Heart left ventricle (tissue), 16 donors: Measurements from ENCODE around the gene PPIF. TPM values are rescaled to one million over a fixed set of nuclear protein-coding genes. Genes with fewer than 3 reads are reported as not detected.
A peak's percentile ranks its signal among the peaks of the same experiment; 100 is the strongest.

Source experiments
- ATAC-seq, 4 donors: fragments of 200-7000 bp; cut with Tn5 transposase; one replicate each; pipeline ENCODE4 v1.9.1; 2020 to 2022; ENCODE audit warnings: moderate library complexity in 4 of 4, mild to moderate bottlenecking in 3 of 4, moderate number of reproducible peaks in 1 of 4
- DNase-seq, 5 donors: peaks; one replicate each; pipeline ENCODE4 v3.0.0-alpha.2; 2020
- H3K27ac ChIP-seq, 12 donors: fragments of 200-600 bp; sonication (generic) in 4 of 12; one replicate each; pipeline versions ENCODE4 v1.5.0 to v1.8.0; 2016 to 2022; ENCODE audit warnings: mild to moderate bottlenecking in 2 of 12
- H3K27me3 ChIP-seq, 9 donors: fragments of 200-600 bp; sonication (generic) in 2 of 9; one replicate each; pipeline versions ENCODE4 v1.5.1 to v1.8.0; 2016 to 2022; ENCODE audit warnings: mild to moderate bottlenecking in 3 of 9
- H3K36me3 ChIP-seq, 9 donors: fragments of 200-600 bp; sonication (generic) in 2 of 9; one replicate each; pipeline versions ENCODE4 v1.5.0 to v1.8.0; 2018 to 2022; ENCODE audit warnings: mild to moderate bottlenecking in 2 of 9
- H3K4me1 ChIP-seq, 12 donors: fragments of 200-600 bp; sonication (generic) in 4 of 12; one replicate each; pipeline versions ENCODE4 v1.5.0 to v1.8.0; 2016 to 2022; ENCODE audit warnings: mild to moderate bottlenecking in 3 of 12
- H3K4me3 ChIP-seq, 12 donors: fragments of 200-600 bp; sonication (generic) in 4 of 12; one replicate each; pipeline versions ENCODE4 v1.5.0 to v1.8.0; 2017 to 2022; ENCODE audit warnings: mild to moderate bottlenecking in 9 of 12, moderate library complexity in 4 of 12
- H3K9me3 ChIP-seq, 12 donors: fragments of 200-600 bp; sonication (generic) in 4 of 12; one replicate each; pipeline versions ENCODE4 v1.5.0 to v1.8.0; 2016 to 2022; ENCODE audit warnings: mild to moderate bottlenecking in 1 of 12
- CTCF ChIP-seq, 12 donors: fragments of 200-600 bp; sonication (generic) in 4 of 12; IDR thresholded peaks; one replicate each; pipeline versions ENCODE4 v1.5.0 to v1.8.0; 2018 to 2022; ENCODE audit warnings: antibody characterized with exemption in 12 of 12, mild to moderate bottlenecking in 5 of 12
- POLR2A ChIP-seq, 2 donors: fragments of 450-650 bp; IDR thresholded peaks; one replicate each; pipeline ENCODE4 v1.6.1; 2017; ENCODE audit warnings: antibody characterized with exemption in 2 of 2, mild to moderate bottlenecking in 2 of 2, moderate library complexity in 2 of 2
- WGBS, 4 donors: extraction: QIAGEN DNeasy Blood & Tissue Kit in 2 of 4; methylation state at CpG; one replicate each; pipeline versions ENCODE4 v1.1.5 to v1.1.7; 2013 to 2018; 5-methylcytosine and 5-hydroxymethylcytosine counted together
- intact Hi-C, 10 donors: fragments of 100-400 bp; cut with DNase I; formaldehyde crosslinking; loops; one replicate each; pipeline versions ENCODE4 v1.11.1 to v1.14.2; 2022
- polyA plus RNA-seq, 2 donors: library from polyadenylated mRNA; stranded (reverse); fragments of 200-250 nt; gene quantifications; one replicate each; pipeline ENCODE4 v1.2.3, GENCODE V29; 2013
- total RNA-seq, 9 donors: library from RNA; depleted of rRNA in 2 of 9; stranded (reverse); fragments of >200 nt in 2 of 9; fragmentation: NEBNext Ultra II Directional in 3 of 9; extraction: Animal tissue kit (Norgen Biotek cat#: 25700) in 3 of 9; gene quantifications; one replicate each; pipeline versions ENCODE4 v1.1.0 to v1.2.4, GENCODE V29; 2016 to 2023
- donor health status: ischemic (EF 13 %, LVEDD 7.1; RV severe dilation, severe dysfunction).
- donor health status: healthy with polysubstance abuse.
- donor health status: DM: no; HTN: yes; CAD: no.
- donor health status: DM: no; HTN: no; CAD: no.
- donor health status: ischemic (EF 25% LVEDD 6.9; RV normal size, moderate dysfunction).
- donor health status: ischemic (EF 25% LVEDD 5.7; RV mildly dilated, moderate dysfunction).
- donor health status: healthy.
- donor health status: DM: yes; HTN: yes; CAD: no.
- donor health status: ischemic (EF 35%, LVEDD 5.7; RV mildly dilated, moderate dysfunction).
- donor health status: nonischemic (EF 11% LVEDD 7.7; RV severe dilation, severe dysfunction).
- donor health status: DM: yes; HTN: yes; CAD: no.
- donor health status: PGD.
- donor health status: ischemic (EF 29% LVEDD 5.4; RV normal size, mild dysfunction).
- donor health status: nonischemic (EF 23%, LVEDD 6.1; RV moderate dilation, normal function).

The PPIF gene
- total and polyA plus RNA-seq, 11 donors: 82.8 to 193 (median 128) TPM

DNA sequence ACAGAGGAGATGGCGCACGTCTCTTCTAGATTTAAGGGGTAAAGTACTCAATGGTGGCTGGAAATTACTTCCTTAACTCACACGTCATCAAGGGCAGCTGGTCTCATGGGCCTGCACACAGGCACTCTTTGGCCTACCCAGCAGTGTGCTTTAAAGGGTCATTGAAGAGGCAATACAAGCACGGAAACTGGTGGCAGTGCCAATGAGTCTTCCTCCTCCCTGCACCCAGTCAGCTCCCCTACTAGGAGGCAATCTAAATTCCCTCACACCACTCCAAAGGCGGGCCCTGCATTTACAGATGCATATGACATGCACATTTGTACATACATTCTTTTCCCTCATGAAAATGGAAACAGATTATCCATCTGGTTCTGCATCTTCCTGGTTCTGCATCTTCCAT is 47.4 kb downstream of the PPIF start:
- ATAC-seq (no peak), DNase-seq (peak in 3 of 5 donors; percentile 10 to 23 (median 13))
- Histone ChIP-seq H3K27me3 (no peaks in the 10 kb centered on the region), H3K4me1 (peaks cover 5 to 64% (median 44%) of the 10 kb centered on the region in 12 donors), H3K4me3 (no peak overlapping the region), H3K36me3 (peaks cover 0 to 45% (median 14%) of the 10 kb centered on the region in 9 donors), H3K9me3 (no peaks in the 10 kb centered on the region), H3K27ac (peak overlapping the region in 1 of 12 donors; percentile 34)
- 81 to 93% (median 84%) methylated on average over 5 of the region's 5 CpGs for WGBS, 4 donors
- intact Hi-C loops: loop anchor here in 1 of 10 donors (5.0 kb wide), 1 partner anchor 58 kb away; no protein-coding TSS in a partner anchor
- no peak for TF ChIP-seq CTCF (IDR thresholded peaks at IDR 0.05)
- TF ChIP-seq POLR2A (IDR thresholded peaks at IDR 0.05): no peak

DNA sequence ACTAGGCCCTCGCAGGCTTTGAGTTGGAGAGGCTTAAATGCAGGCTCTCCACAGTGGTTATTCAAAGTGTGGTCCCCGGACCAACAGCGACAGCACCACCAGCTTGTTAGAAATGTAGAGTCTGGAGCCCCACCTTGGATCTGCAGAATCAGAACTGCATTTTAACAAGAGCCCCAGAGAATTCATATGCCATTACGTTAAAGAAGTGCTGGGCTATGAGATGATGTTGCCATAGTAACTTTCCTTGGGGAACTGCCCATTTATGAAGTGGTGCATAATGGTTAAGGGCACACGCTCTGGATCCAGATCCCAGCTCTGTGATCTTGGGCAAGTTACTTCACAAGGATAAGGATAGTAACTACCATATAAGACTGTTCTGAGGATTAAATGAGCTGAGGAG is 49.3 kb downstream of the PPIF start:
- peaks cover 0 to 37% (median 10%) of the 10 kb centered on the region in 9 donors for H3K36me3 ChIP-seq
- peak overlapping the region in 5 of 12 donors; percentile 19 to 98 (median 89) for H3K27ac ChIP-seq
- H3K4me3 ChIP-seq: no peak overlapping the region
- no peaks in the 10 kb centered on the region for H3K27me3 ChIP-seq
- DNase-seq (peak in 1 of 5 donors; percentile 17), ATAC-seq (no peak)
- peaks cover 13 to 70% (median 50%) of the 10 kb centered on the region in 12 donors for H3K4me1 ChIP-seq
- no peaks in the 10 kb centered on the region for H3K9me3 ChIP-seq
- WGBS, 4 donors: 75 to 81% (median 78%) methylated on average over 5 of the region's 5 CpGs
- intact Hi-C loops: no loop called here
- TF ChIP-seq POLR2A (IDR thresholded peaks at IDR 0.05) (no peak), CTCF (IDR thresholded peaks at IDR 0.05) (no peak)

GRCh38 chr10:79397051-79397450 is 49.8 kb downstream of the PPIF start:
- DNase-seq (peak in 2 of 5 donors; percentile 15 to 47), ATAC-seq (no peak)
- 48 to 67% (median 61%) methylated on average over 4 to 6 of the region's 6 CpGs for WGBS, 4 donors
- TF ChIP-seq CTCF (IDR thresholded peaks at IDR 0.05) (no peak), POLR2A (IDR thresholded peaks at IDR 0.05) (no peak)
- H3K4me1 ChIP-seq: peaks cover 7 to 70% (median 53%) of the 10 kb centered on the region in 12 donors
- H3K27me3 ChIP-seq: no peaks in the 10 kb centered on the region
- intact Hi-C loops: no loop called here
- H3K27ac ChIP-seq: peak overlapping the region in 10 of 12 donors; percentile 69 to 98 (median 88)
- H3K9me3 ChIP-seq: no peaks in the 10 kb centered on the region
- H3K36me3 ChIP-seq: peaks cover 0 to 37% (median 10%) of the 10 kb centered on the region in 9 donors
- H3K4me3 ChIP-seq: no peak overlapping the region

DNA sequence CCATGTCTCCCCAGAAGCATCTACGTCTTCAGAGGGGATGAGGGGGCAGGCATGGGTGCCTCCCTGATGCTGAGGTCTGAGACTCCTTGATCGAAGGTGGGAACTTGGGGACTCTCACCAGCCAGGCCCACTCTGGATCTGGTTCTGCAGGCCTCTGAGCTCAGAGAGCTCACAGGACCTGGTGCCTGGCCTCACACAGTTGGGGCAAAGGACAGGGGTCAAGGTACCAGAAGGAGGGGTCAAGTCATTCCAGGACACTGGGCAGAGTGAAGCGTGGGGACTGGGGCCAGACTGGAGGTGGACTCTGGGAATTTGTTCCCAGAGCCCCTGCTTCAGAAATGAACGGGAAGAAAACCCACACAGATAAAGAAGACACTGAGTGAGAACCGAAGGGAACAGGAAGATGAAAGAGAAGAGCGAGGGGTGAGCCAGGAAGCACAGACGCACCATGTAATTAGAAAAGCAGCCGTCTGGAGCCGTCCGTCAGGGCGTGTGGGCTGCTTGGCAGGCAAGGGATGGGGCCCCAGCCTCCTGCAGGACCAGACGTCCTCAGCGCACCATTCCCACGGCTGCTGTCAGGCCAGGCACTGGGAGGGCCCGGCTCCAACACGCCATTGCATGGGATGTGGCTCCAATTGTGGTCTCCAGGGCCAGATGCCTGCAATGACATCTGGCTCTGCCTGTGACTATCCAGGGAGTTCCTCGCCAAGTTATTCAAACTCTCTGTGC is 50.5 kb downstream of the PPIF start:
- H3K27ac ChIP-seq: peak overlapping the region in 11 of 12 donors; percentile 27 to 98 (median 86)
- peaks cover 0 to 33% (median 10%) of the 10 kb centered on the region in 9 donors for H3K36me3 ChIP-seq
- TF ChIP-seq CTCF (IDR thresholded peaks at IDR 0.05) (no peak), POLR2A (IDR thresholded peaks at IDR 0.05) (no peak)
- H3K27me3 ChIP-seq: no peaks in the 10 kb centered on the region
- peak in 4 of 5 donors; percentile 61 to 89 (median 84) for DNase-seq
- 45 to 56% (median 45%) methylated on average over 17 of the region's 17 CpGs for WGBS, 4 donors
- intact Hi-C loops: loop anchor here in 1 of 10 donors (2.0 kb wide), 1 partner anchor 69 kb away; no protein-coding TSS in a partner anchor
- H3K9me3 ChIP-seq: no peaks in the 10 kb centered on the region
- peak in 3 of 4 donors; percentile 13 to 45 (median 38) for ATAC-seq
- no peak overlapping the region for H3K4me3 ChIP-seq
- H3K4me1 ChIP-seq: peaks cover under 1 to 71% (median 56%) of the 10 kb centered on the region in 12 donors
